DND-41 (cell line): ENCODE measurements around the gene PSD2.

Source experiments
- CTCF ChIP-seq: IDR thresholded peaks from 2 replicates; pipeline ENCODE4 v1.5.1; 2012; ENCODE audit warnings: borderline replicate concordance, low read length, moderate library complexity, mild to moderate bottlenecking; ENCODE audit not compliant: poor library complexity, severe bottlenecking; ENCODE audit errors: extremely low read depth
- EZH2 ChIP-seq: IDR thresholded peaks from 3 replicates; pipeline ENCODE4 v1.6.1; 2012; ENCODE audit warnings: borderline replicate concordance, low read depth, mild to moderate bottlenecking, moderate library complexity, low read length, inconsistent platforms; ENCODE audit not compliant: severe bottlenecking

DNA sequence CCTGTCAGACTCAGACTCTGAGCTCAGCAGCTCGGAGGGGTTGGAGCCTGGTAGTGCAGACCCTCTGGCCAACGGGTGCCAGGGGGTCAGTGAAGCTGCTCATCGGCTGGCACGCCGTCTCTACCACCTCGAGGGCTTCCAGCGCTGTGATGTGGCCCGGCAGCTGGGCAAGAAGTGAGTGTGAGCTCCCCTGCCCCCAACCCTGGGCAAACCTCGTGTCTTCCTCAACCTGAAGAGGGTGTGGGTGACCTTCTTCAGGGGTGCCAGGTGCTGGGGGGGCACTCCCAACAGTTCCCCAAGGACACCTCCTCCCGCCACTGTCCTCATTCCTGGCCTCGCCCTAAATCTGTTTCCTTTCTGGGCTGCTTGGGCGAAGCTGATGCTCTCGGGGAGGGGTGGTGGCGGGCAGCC is 18.6 kb downstream of the PSD2 start:
- TF ChIP-seq CTCF (no peak), EZH2 (no peak)
